ENCODE measurements around the gene GGTLC2. TPM values are rescaled to one million over a fixed set of nuclear protein-coding genes. Genes with fewer than 3 reads are reported as not detected.

GGTLC2 gene
- total RNA-seq, 1 donor from 2014 or later, result 1.5 TPM

DNA sequence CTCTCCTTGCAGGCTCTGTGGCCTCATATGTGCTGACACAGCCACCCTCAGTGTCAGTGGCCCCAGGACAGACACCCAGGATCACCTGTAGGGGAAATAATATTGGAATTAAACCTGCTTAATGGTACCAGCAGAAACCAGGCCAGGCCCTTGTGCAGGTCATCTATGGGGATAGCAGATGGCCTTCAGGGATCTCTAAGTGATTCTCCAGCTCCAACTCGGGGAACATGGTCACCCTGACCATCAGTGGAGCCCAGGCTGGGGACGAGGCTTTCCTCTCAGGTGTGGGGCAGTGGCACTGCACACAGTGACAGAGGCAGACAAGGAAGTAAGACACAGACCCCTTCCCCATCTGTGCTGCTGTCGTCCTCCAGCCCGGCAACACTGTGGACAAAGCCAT is 16.9 kb downstream of the GGTLC2 start:
- peaks cover 39% of the 10 kb centered on the region for H3K27me3 Mint-ChIP-seq (ENCODE audit: low read depth)
- no peaks in the 10 kb centered on the region for H3K36me3 Mint-ChIP-seq (ENCODE audit: low read depth)
- H3K27ac Mint-ChIP-seq (ENCODE audit: unreplicated experiment), result no peak overlapping the region
- DNase-seq (ENCODE audit: low spot score), result no peak
- H3K9me3 Mint-ChIP-seq (ENCODE audit: low read depth), result no peaks in the 10 kb centered on the region
- TF ChIP-seq, protein P1, sequence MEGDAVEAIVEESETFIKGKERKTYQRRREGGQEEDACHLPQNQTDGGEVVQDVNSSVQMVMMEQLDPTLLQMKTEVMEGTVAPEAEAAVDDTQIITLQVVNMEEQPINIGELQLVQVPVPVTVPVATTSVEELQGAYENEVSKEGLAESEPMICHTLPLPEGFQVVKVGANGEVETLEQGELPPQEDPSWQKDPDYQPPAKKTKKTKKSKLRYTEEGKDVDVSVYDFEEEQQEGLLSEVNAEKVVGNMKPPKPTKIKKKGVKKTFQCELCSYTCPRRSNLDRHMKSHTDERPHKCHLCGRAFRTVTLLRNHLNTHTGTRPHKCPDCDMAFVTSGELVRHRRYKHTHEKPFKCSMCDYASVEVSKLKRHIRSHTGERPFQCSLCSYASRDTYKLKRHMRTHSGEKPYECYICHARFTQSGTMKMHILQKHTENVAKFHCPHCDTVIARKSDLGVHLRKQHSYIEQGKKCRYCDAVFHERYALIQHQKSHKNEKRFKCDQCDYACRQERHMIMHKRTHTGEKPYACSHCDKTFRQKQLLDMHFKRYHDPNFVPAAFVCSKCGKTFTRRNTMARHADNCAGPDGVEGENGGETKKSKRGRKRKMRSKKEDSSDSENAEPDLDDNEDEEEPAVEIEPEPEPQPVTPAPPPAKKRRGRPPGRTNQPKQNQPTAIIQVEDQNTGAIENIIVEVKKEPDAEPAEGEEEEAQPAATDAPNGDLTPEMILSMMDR (IDR thresholded peaks at IDR 0.05), result no peak
- H3K4me3 Mint-ChIP-seq (ENCODE audit: unreplicated experiment), result no peak overlapping the region
- H3K4me1 Mint-ChIP-seq (ENCODE audit: low read depth), result no peaks in the 10 kb centered on the region

DNA sequence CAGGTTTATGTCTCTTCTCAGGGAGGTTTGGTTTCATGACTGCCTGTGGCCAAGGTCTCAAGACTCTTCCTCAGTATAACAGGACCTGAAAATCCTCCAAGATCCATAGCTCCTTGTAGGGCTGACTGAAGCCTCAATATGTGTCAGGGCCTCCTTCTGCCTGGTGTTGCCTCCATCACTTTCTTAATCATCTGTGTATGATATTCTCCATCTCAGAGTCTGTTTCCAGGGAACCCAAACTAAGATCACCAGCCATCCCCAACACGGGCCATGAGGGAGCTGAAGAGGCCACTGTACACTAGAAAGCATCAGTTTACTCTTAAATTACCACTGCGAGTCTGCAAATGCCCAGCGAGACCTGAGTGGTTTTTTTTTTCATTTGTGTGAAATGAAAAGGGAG is 17.7 kb downstream of the GGTLC2 start:
- no peaks in the 10 kb centered on the region for H3K36me3 Mint-ChIP-seq (ENCODE audit: low read depth)
- no peak overlapping the region for H3K27ac Mint-ChIP-seq (ENCODE audit: unreplicated experiment)
- DNase-seq (ENCODE audit: low spot score), result no peak
- H3K9me3 Mint-ChIP-seq (ENCODE audit: low read depth), result no peaks in the 10 kb centered on the region
- TF ChIP-seq, protein P1 (IDR thresholded peaks at IDR 0.05), result no peak
- no peak overlapping the region for H3K4me3 Mint-ChIP-seq (ENCODE audit: unreplicated experiment)
- H3K27me3 Mint-ChIP-seq (ENCODE audit: low read depth), result peaks cover 40% of the 10 kb centered on the region
- H3K4me1 Mint-ChIP-seq (ENCODE audit: low read depth), result no peaks in the 10 kb centered on the region

- H3K4me3 Mint-ChIP-seq (ENCODE audit: unreplicated experiment), result no peak overlapping the region
- H3K4me1 Mint-ChIP-seq (ENCODE audit: low read depth), result no peaks in the 10 kb centered on the region
- H3K27me3 Mint-ChIP-seq (ENCODE audit: low read depth), result peaks cover 37% of the 10 kb centered on the region
- no peaks in the 10 kb centered on the region for H3K36me3 Mint-ChIP-seq (ENCODE audit: low read depth)
- DNase-seq (ENCODE audit: low spot score), result no peak
- no peak overlapping the region for H3K27ac Mint-ChIP-seq (ENCODE audit: unreplicated experiment)
- no peaks in the 10 kb centered on the region for H3K9me3 Mint-ChIP-seq (ENCODE audit: low read depth)
- TF ChIP-seq, protein P1 (IDR thresholded peaks at IDR 0.05), result no peak
Measured at GRCh38 chr22:22663861-22664800, 19.7 kb downstream of the GGTLC2 start.

- H3K36me3 Mint-ChIP-seq (ENCODE audit: low read depth), result no peaks in the 10 kb centered on the region
- H3K9me3 Mint-ChIP-seq (ENCODE audit: low read depth), result peaks cover 15% of the 10 kb centered on the region
- no peak for DNase-seq (ENCODE audit: low spot score)
- H3K4me1 Mint-ChIP-seq (ENCODE audit: low read depth), result no peaks in the 10 kb centered on the region
- H3K27ac Mint-ChIP-seq (ENCODE audit: unreplicated experiment), result no peak overlapping the region
- H3K4me3 Mint-ChIP-seq (ENCODE audit: unreplicated experiment), result no peak overlapping the region
- peaks cover 29% of the 10 kb centered on the region for H3K27me3 Mint-ChIP-seq (ENCODE audit: low read depth)
- TF ChIP-seq, protein P1 (IDR thresholded peaks at IDR 0.05), result peak; percentile 77
Measured at GRCh38 chr22:22666307-22667091, 22.1 kb downstream of the GGTLC2 start.
